ENCODE results near the gene RASGRF2. TPM values are rescaled to one million over a fixed set of nuclear protein-coding genes. Genes with fewer than 3 reads are reported as not detected.

The RASGRF2 gene
- polyA plus RNA-seq, 4 donors: 0.54 to 3.0 (median 1.5) TPM

DNA sequence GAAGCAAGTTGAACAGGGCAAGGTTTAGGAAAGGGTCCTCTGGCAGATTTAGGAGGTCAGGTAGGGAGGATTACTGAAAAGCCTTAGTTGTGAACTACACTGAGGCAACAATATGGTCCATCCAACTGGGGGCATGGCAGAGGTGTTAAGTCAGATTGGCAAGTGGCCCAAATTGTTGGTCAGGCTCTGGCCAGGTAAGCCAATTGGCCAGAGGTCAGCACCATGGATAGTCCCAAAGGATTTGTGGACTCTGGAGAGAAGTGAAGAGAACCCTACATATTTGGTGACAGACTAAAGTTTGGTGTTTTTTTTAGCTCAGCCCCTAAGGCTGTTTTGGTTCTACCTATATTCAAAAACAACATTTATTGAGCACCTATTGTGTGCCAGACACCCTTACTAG is 39.1 kb upstream of the RASGRF2 start:
- no peaks in the 10 kb centered on the region for H3K4me1 ChIP-seq (ENCODE audit: control insufficient read depth in 3 of 3, insufficient read depth in 2 of 3, low read depth in 1 of 3, low read length in 2 of 3)
- no peak overlapping the region for H3K27ac ChIP-seq (ENCODE audit: low read depth in 1 of 3, low read length in 2 of 3)
- no peak overlapping the region for H3K4me3 ChIP-seq (ENCODE audit: low read depth in 1 of 3, low read length in 3 of 3)
- no peaks in the 10 kb centered on the region for H3K27me3 ChIP-seq (ENCODE audit: control insufficient read depth in 3 of 3, insufficient read depth in 3 of 3, low read length in 3 of 3)
- FAIRE-seq (no peak), DNase-seq (no peak)
- no peaks in the 10 kb centered on the region for H3K9me3 ChIP-seq (ENCODE audit: control insufficient read depth in 2 of 2, insufficient read depth in 1 of 2, low read depth in 1 of 2, low read length in 1 of 2)
- H3K36me3 ChIP-seq (ENCODE audit: control insufficient read depth in 3 of 3, insufficient read depth in 2 of 3, low read depth in 1 of 3, low read length in 3 of 3): no peaks in the 10 kb centered on the region

DNA sequence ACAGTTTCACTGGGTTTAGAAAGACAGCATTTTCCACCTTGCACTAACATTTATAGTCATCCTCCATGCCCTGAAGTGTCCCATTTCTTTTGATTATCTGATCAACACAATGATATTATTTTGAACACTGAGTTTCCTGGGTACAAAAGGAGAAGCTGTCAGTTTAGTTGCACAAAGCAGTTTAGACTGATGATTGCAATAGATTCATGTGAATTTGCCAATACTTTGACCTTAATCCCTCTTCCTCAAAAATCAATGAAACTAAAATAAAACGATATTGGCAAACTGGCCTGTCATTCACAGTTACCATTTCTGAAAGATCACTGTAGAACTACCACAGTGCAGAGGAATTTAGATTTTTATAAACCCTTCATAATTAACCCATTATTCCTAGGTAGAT is 34.2 kb upstream of the RASGRF2 start:
- H3K4me1 ChIP-seq (ENCODE audit: control insufficient read depth in 3 of 3, insufficient read depth in 2 of 3, low read depth in 1 of 3, low read length in 2 of 3): no peaks in the 10 kb centered on the region
- H3K27me3 ChIP-seq (ENCODE audit: control insufficient read depth in 3 of 3, insufficient read depth in 3 of 3, low read length in 3 of 3): no peaks in the 10 kb centered on the region
- 73 to 90% (median 85%) methylated on average over 1 of the region's 1 CpG for WGBS, 3 donors
- no peaks in the 10 kb centered on the region for H3K9me3 ChIP-seq (ENCODE audit: control insufficient read depth in 2 of 2, insufficient read depth in 1 of 2, low read depth in 1 of 2, low read length in 1 of 2)
- FAIRE-seq: no peak
- H3K4me3 ChIP-seq (ENCODE audit: low read depth in 1 of 3, low read length in 3 of 3): no peak overlapping the region
- no peak for DNase-seq
- no peaks in the 10 kb centered on the region for H3K36me3 ChIP-seq (ENCODE audit: control insufficient read depth in 3 of 3, insufficient read depth in 2 of 3, low read depth in 1 of 3, low read length in 3 of 3)
- no peak overlapping the region for H3K27ac ChIP-seq (ENCODE audit: low read depth in 1 of 3, low read length in 2 of 3)

DNA sequence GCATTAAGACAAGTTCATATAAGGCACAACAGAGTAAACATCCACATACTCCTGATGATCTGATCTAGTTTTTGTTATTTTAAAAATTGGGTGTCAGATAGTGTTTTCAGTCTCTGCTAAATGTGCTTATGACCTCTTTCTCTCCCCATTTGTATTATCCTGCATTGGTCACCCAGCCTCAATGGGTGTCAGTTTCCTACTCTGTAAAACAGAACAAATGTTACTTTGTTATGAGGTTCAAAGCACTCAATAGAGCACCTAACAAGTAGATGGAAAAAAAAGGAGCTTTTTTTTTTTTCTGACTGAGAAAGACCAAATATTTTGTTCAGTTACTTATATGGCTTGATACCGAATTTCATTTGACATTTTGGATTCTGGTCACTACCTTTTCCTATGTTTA is 33.6 kb upstream of the RASGRF2 start:
- FAIRE-seq (no peak), DNase-seq (no peak)
- Histone ChIP-seq H3K27me3 (ENCODE audit: control insufficient read depth in 3 of 3, insufficient read depth in 3 of 3, low read length in 3 of 3) (no peaks in the 10 kb centered on the region), H3K4me1 (ENCODE audit: control insufficient read depth in 3 of 3, insufficient read depth in 2 of 3, low read depth in 1 of 3, low read length in 2 of 3) (no peaks in the 10 kb centered on the region), H3K4me3 (ENCODE audit: low read depth in 1 of 3, low read length in 3 of 3) (no peak overlapping the region), H3K27ac (ENCODE audit: low read depth in 1 of 3, low read length in 2 of 3) (no peak overlapping the region), H3K9me3 (ENCODE audit: control insufficient read depth in 2 of 2, insufficient read depth in 1 of 2, low read depth in 1 of 2, low read length in 1 of 2) (no peaks in the 10 kb centered on the region), H3K36me3 (ENCODE audit: control insufficient read depth in 3 of 3, insufficient read depth in 2 of 3, low read depth in 1 of 3, low read length in 3 of 3) (no peaks in the 10 kb centered on the region)
- 84 to 89% (median 85%) methylated on average over 1 of the region's 1 CpG for WGBS, 3 donors

DNA sequence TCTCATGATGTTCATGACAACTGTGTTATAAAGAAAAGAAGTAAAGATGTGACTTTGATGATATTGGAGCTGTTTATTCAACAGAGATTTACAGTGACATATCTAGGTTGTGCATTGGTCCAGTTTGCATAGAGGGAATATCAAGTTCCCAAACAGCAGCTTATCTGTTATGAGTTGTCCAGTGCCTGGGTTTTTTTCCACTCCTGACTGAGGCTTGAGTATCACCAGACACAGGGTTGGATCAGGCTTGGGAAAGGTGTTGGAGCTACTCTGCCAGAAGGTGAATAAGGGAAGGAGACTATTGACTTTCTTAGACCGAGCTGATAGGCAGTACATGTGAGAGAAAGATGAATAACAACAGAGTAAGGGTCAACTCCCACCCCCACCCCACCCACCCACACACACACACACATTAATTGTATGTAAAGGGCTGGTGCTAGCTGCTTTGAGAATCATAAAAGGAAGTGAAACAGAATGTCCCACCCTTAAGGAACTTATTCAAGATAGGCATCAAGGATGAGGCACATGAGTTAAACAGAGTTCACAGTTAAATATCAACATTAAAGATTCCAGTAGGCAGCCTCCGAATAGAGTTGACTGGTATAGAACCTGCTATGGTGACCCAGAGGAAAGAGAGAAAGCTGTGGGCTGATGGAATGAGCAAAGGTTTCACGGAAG is 33.0 kb upstream of the RASGRF2 start:
- H3K36me3 ChIP-seq (ENCODE audit: control insufficient read depth in 3 of 3, insufficient read depth in 2 of 3, low read depth in 1 of 3, low read length in 3 of 3): no peaks in the 10 kb centered on the region

DNA sequence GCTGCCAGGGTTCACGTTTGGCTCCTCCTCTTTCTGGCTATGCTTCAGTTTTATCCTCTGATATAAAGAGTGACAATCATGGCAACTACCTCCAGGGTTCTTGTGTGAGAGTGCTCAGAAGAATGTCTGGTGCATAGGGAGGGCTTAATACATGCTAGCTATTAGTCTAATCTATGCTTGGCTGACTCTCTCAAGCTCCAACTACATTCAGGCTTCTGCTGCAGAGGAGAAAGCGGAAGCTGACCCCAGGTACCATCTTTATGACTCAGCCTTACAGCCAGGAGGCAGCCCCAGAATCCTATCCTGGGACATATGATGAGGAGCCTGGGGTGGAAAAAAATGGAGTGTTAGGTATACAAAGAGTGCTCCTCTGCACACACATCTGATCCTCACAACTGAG is 32.1 kb upstream of the RASGRF2 start:
- no peak overlapping the region for H3K27ac ChIP-seq (ENCODE audit: low read depth in 1 of 3, low read length in 2 of 3)
- DNase-seq: no peak
- H3K9me3 ChIP-seq (ENCODE audit: control insufficient read depth in 2 of 2, insufficient read depth in 1 of 2, low read depth in 1 of 2, low read length in 1 of 2): no peaks in the 10 kb centered on the region
- no peak for FAIRE-seq
- 50 to 66% (median 58%) methylated on average over 2 of the region's 2 CpGs for WGBS, 3 donors
- no peaks in the 10 kb centered on the region for H3K27me3 ChIP-seq (ENCODE audit: control insufficient read depth in 3 of 3, insufficient read depth in 3 of 3, low read length in 3 of 3)
- H3K4me3 ChIP-seq (ENCODE audit: low read depth in 1 of 3, low read length in 3 of 3): no peak overlapping the region
- H3K36me3 ChIP-seq (ENCODE audit: control insufficient read depth in 3 of 3, insufficient read depth in 2 of 3, low read depth in 1 of 3, low read length in 3 of 3): no peaks in the 10 kb centered on the region
- H3K4me1 ChIP-seq (ENCODE audit: control insufficient read depth in 3 of 3, insufficient read depth in 2 of 3, low read depth in 1 of 3, low read length in 2 of 3): no peaks in the 10 kb centered on the region

More for the DNA sequence above, 33.0 kb upstream of the RASGRF2 start:
- DNase-seq: no peak
- Histone ChIP-seq H3K9me3 (ENCODE audit: control insufficient read depth in 2 of 2, insufficient read depth in 1 of 2, low read depth in 1 of 2, low read length in 1 of 2) (no peaks in the 10 kb centered on the region), H3K4me3 (ENCODE audit: low read depth in 1 of 3, low read length in 3 of 3) (no peak overlapping the region), H3K4me1 (ENCODE audit: control insufficient read depth in 3 of 3, insufficient read depth in 2 of 3, low read depth in 1 of 3, low read length in 2 of 3) (no peaks in the 10 kb centered on the region), H3K27ac (ENCODE audit: low read depth in 1 of 3, low read length in 2 of 3) (no peak overlapping the region), H3K27me3 (ENCODE audit: control insufficient read depth in 3 of 3, insufficient read depth in 3 of 3, low read length in 3 of 3) (no peaks in the 10 kb centered on the region)
- WGBS, 3 donors: 66 to 73% (median 71%) methylated on average over 3 of the region's 3 CpGs
- no peak for FAIRE-seq

DNA sequence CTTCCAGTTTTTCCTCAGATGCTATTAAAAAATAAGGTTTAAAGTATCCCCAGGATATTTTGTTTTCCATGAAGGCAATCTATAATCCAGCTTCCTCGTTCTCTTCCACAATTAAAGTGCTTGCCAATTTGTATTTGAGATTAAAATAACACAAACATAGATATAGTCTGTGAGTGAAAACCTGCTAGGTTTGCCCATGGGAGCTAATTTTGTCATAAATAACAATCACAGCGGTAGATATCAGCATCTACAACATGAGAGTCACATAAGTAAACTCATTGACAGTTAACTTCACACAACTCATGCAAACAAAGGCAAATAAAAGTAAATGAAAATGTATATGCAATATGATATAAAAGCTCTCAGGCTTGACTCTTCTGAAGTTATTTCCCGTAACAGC is 29.2 kb upstream of the RASGRF2 start:
- Histone ChIP-seq H3K27me3 (ENCODE audit: control insufficient read depth in 3 of 3, insufficient read depth in 3 of 3, low read length in 3 of 3) (no peaks in the 10 kb centered on the region), H3K4me1 (ENCODE audit: control insufficient read depth in 3 of 3, insufficient read depth in 2 of 3, low read depth in 1 of 3, low read length in 2 of 3) (no peaks in the 10 kb centered on the region), H3K27ac (ENCODE audit: low read depth in 1 of 3, low read length in 2 of 3) (no peak overlapping the region), H3K36me3 (ENCODE audit: control insufficient read depth in 3 of 3, insufficient read depth in 2 of 3, low read depth in 1 of 3, low read length in 3 of 3) (no peaks in the 10 kb centered on the region), H3K4me3 (ENCODE audit: low read depth in 1 of 3, low read length in 3 of 3) (no peak overlapping the region), H3K9me3 (ENCODE audit: control insufficient read depth in 2 of 2, insufficient read depth in 1 of 2, low read depth in 1 of 2, low read length in 1 of 2) (no peaks in the 10 kb centered on the region)
- FAIRE-seq (no peak), DNase-seq (no peak)
- 77 to 86% (median 86%) methylated on average over 3 of the region's 3 CpGs for WGBS, 3 donors

DNA sequence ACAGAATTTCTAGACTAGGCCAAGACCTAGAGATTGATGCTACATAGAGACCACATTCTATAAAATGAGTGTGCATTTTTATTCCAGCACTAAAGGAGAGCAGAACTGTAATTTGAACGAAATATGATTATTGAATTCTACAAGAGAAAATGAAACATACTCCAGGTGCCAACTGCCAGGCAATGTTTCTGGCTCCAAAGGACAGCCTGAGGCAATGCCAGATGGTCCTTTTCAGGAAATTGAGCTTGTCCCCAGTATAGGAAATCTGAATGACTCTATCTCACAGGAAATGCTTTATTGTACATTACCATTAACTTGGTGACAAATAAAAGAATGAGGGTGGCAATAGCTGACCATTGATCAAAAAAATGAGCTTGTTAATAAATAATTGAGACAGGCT is 28.8 kb upstream of the RASGRF2 start:
- Histone ChIP-seq H3K36me3 (ENCODE audit: control insufficient read depth in 3 of 3, insufficient read depth in 2 of 3, low read depth in 1 of 3, low read length in 3 of 3) (no peaks in the 10 kb centered on the region), H3K9me3 (ENCODE audit: control insufficient read depth in 2 of 2, insufficient read depth in 1 of 2, low read depth in 1 of 2, low read length in 1 of 2) (no peaks in the 10 kb centered on the region), H3K27me3 (ENCODE audit: control insufficient read depth in 3 of 3, insufficient read depth in 3 of 3, low read length in 3 of 3) (no peaks in the 10 kb centered on the region), H3K4me1 (ENCODE audit: control insufficient read depth in 3 of 3, insufficient read depth in 2 of 3, low read depth in 1 of 3, low read length in 2 of 3) (no peaks in the 10 kb centered on the region), H3K27ac (ENCODE audit: low read depth in 1 of 3, low read length in 2 of 3) (no peak overlapping the region), H3K4me3 (ENCODE audit: low read depth in 1 of 3, low read length in 3 of 3) (no peak overlapping the region)
- 65 to 82% (median 70%) methylated on average over 1 of the region's 1 CpG for WGBS, 3 donors
- DNase-seq: no peak
- no peak for FAIRE-seq

DNA sequence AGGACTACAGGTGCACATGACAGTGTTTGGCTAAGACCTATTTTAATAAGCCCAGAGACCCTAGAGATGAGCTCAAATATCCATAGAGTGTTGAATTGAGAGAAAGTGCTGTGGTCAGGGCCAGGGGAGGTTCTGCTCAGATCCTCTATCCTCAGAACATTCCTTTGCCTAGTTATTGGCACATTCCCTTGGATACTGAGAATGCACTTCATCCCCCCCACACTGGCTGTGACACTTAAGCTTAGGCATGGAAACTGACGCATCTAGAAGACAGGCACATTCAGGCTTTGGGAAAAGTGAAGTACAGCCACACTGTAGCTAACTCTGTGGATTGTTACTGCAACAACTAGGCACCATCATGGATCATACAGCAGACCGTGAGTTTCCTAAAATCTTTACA is 27.1 kb upstream of the RASGRF2 start:
- no peak for FAIRE-seq

DNA sequence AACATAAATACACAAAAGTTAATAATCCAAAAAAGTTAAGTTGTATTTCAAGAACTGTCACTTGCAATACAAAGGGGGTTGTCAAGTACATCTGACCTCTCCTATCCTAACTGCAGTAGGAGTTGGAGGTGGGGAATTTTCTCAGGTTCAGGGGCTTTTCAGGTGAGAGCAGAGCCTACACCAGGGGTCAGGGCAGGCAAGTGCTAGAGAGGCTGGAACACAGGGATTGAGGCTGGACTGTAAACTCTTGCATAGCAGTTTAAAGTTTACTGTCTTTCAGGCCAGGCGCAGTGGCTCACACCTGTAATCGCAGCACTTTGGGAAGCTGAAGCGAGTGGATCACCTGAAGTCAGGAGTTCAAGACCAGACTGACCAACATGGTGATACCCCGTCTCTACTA is 25.4 kb upstream of the RASGRF2 start:
- FAIRE-seq: no peak
- H3K27me3 ChIP-seq (ENCODE audit: control insufficient read depth in 3 of 3, insufficient read depth in 3 of 3, low read length in 3 of 3): no peaks in the 10 kb centered on the region
- 61 to 95% (median 90%) methylated on average over 4 of the region's 4 CpGs for WGBS, 3 donors

More for the DNA sequence above, 27.1 kb upstream of the RASGRF2 start:
- Histone ChIP-seq H3K9me3 (ENCODE audit: control insufficient read depth in 2 of 2, insufficient read depth in 1 of 2, low read depth in 1 of 2, low read length in 1 of 2) (no peaks in the 10 kb centered on the region), H3K27ac (ENCODE audit: low read depth in 1 of 3, low read length in 2 of 3) (no peak overlapping the region), H3K4me3 (ENCODE audit: low read depth in 1 of 3, low read length in 3 of 3) (no peak overlapping the region), H3K36me3 (ENCODE audit: control insufficient read depth in 3 of 3, insufficient read depth in 2 of 3, low read depth in 1 of 3, low read length in 3 of 3) (no peaks in the 10 kb centered on the region), H3K27me3 (ENCODE audit: control insufficient read depth in 3 of 3, insufficient read depth in 3 of 3, low read length in 3 of 3) (no peaks in the 10 kb centered on the region), H3K4me1 (ENCODE audit: control insufficient read depth in 3 of 3, insufficient read depth in 2 of 3, low read depth in 1 of 3, low read length in 2 of 3) (no peaks in the 10 kb centered on the region)
- DNase-seq: no peak
- 90 to 98% (median 93%) methylated on average over 2 of the region's 2 CpGs for WGBS, 3 donors

More for the DNA sequence above, 25.4 kb upstream of the RASGRF2 start:
- DNase-seq: no peak
- no peaks in the 10 kb centered on the region for H3K36me3 ChIP-seq (ENCODE audit: control insufficient read depth in 3 of 3, insufficient read depth in 2 of 3, low read depth in 1 of 3, low read length in 3 of 3)
- H3K4me3 ChIP-seq (ENCODE audit: low read depth in 1 of 3, low read length in 3 of 3): no peak overlapping the region
- no peak overlapping the region for H3K27ac ChIP-seq (ENCODE audit: low read depth in 1 of 3, low read length in 2 of 3)
- no peaks in the 10 kb centered on the region for H3K9me3 ChIP-seq (ENCODE audit: control insufficient read depth in 2 of 2, insufficient read depth in 1 of 2, low read depth in 1 of 2, low read length in 1 of 2)
- no peaks in the 10 kb centered on the region for H3K4me1 ChIP-seq (ENCODE audit: control insufficient read depth in 3 of 3, insufficient read depth in 2 of 3, low read depth in 1 of 3, low read length in 2 of 3)

Data from small intestine (tissue), 7 donors.